Breast epithelium (tissue), 4 donors: ENCODE data around the gene LDOC1. TPM values are rescaled to one million over a fixed set of nuclear protein-coding genes. Genes with fewer than 3 reads are reported as not detected.
"Not testable (repeated sequence)": the region's sequence is repeated elsewhere in the genome, so short reads cannot be mapped to it uniquely, and the experiment has no call there.

Experiments used
- DNase-seq, 2 donors: peaks; one replicate each; pipeline ENCODE4 v3.0.0-alpha.2; 2019; ENCODE audit warnings: low spot score in 2 of 2
- H3K27ac ChIP-seq, 2 donors: fragments of 200-600 bp; sonication (generic) in 1 of 2; one replicate each; pipeline ENCODE4 v1.5.1; 2016 to 2019; ENCODE audit warnings: mild to moderate bottlenecking in 1 of 2
- H3K27me3 ChIP-seq, 2 donors: fragments of 200-600 bp; sonication (generic) in 1 of 2; one replicate each; pipeline versions ENCODE4 v1.5.1 to v1.6.0; 2017 to 2019; ENCODE audit warnings: control low read depth in 1 of 2, mild to moderate bottlenecking in 1 of 2
- H3K36me3 ChIP-seq: fragments of 200-600 bp; one replicate; pipeline ENCODE4 v1.5.1; 2019
- H3K4me1 ChIP-seq, 2 donors: fragments of 200-600 bp; sonication (generic); one replicate each; pipeline ENCODE4 v1.5.1; 2016 to 2019; ENCODE audit warnings: control low read depth in 1 of 2
- H3K4me3 ChIP-seq, 3 donors: fragments of 200-600 bp; sonication (generic); 1 replicate in 2 of 3; 2 replicates in 1 of 3; pipeline ENCODE4 v1.5.1; 2016 to 2019; ENCODE audit warnings: mild to moderate bottlenecking in 3 of 3, moderate library complexity in 2 of 3
- H3K9me3 ChIP-seq, 2 donors: fragments of 200-600 bp; sonication (generic) in 1 of 2; one replicate each; pipeline ENCODE4 v1.5.1; 2016 to 2019; ENCODE audit warnings: control low read depth in 1 of 2
- POLR2A ChIP-seq: fragments of 450-650 bp; IDR thresholded peaks from one replicate; pipeline ENCODE4 v1.6.1; 2016; ENCODE audit warnings: antibody characterized with exemption, mild to moderate bottlenecking, moderate library complexity
- POLR2AphosphoS5 ChIP-seq, 3 donors: sonication (generic); formaldehyde crosslinking; IDR thresholded peaks; one replicate each; pipeline ENCODE4 v1.6.1; 2017; ENCODE audit warnings: antibody characterized with exemption in 3 of 3
- intact Hi-C: fragments of 100-400 bp; cut with DNase I; formaldehyde crosslinking; loops from one replicate; pipeline ENCODE4 v1.15.1; 2023; ENCODE audit warnings: low total_unique reads
- total RNA-seq, 3 donors: library from RNA; depleted of rRNA; stranded (reverse); fragments of >200 nt; gene quantifications; one replicate each; pipeline ENCODE4 v1.1.0, GENCODE V29; 2016
- TF ChIP-seq, protein P1 (sequence below), 3 donors: fragments of 450-650 bp; IDR thresholded peaks; one replicate each; pipeline ENCODE4 v1.5.1; 2016 to 2017; ENCODE audit warnings: antibody characterized with exemption in 3 of 3, mild to moderate bottlenecking in 3 of 3, moderate library complexity in 3 of 3

LDOC1 gene
- 1 to 10 TPM; 3.9 to 9.4 (median 4.5) TPM for total RNA-seq

DNA sequence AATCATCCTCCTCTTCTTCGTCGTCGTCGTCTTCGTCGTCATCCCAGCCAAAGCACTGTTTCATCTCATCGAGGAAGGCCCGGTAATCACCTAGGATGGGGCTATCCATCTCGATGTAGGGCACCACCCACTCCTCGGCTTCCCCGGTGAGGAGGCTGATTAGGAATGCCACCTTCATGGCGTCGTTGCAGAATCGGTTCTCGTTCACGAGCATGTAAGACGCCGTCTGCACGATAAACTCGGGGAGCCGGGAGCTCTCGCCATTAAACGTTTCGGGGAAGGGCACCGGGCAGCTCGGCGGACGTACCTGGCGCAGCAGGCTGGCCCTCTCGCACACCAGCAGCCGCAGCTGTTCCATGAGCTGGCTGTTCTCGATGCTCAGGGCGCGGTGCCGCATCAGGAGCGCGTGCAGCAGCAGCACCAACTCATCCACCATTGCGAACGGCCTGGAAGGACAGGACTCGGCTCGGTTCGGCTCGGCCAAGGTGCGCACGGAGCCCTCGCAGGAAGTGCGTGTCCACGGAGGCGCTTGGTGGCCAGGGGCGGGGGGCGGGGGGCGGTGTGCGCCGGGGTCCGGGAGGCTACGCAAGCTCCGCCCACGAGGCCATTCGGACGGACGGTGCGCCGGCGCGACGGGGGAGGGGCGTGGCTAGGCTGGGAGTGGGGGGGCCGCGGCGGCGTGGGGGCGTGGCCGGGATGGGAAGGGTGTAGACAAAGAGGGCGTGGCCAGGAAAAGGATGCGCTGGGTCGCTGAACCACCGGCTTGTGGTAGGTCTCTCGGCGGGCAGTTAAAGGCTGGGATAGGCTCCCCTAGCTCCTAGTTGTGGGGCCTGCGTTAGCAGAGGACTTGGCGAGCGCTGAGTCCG, at the start of gene LDOC1:
Gene LDOC1, minus strand, starts transcription at position 544 of the 866 bp plus-strand sequence. Its CDS starts 108 bp downstream, at position 436.
- Histone ChIP-seq H3K27ac (peak within 1 kb of the TSS; percentile 45), H3K4me1 (no peaks in the 10 kb centered on the region), H3K27me3 (peaks cover 0 to 4% of the 10 kb centered on the region in 2 donors), H3K4me3 (peak within 1 kb of the TSS; percentile 41 to 69 (median 64)), H3K9me3 (no peaks in the 10 kb centered on the region), H3K36me3 (no peaks in the 10 kb centered on the region)
- TF ChIP-seq POLR2AphosphoS5 (IDR thresholded peaks at IDR 0.05) = peak in 1 of 3 donors; percentile 43
- no peak for TF ChIP-seq POLR2A
- TF ChIP-seq, protein P1, sequence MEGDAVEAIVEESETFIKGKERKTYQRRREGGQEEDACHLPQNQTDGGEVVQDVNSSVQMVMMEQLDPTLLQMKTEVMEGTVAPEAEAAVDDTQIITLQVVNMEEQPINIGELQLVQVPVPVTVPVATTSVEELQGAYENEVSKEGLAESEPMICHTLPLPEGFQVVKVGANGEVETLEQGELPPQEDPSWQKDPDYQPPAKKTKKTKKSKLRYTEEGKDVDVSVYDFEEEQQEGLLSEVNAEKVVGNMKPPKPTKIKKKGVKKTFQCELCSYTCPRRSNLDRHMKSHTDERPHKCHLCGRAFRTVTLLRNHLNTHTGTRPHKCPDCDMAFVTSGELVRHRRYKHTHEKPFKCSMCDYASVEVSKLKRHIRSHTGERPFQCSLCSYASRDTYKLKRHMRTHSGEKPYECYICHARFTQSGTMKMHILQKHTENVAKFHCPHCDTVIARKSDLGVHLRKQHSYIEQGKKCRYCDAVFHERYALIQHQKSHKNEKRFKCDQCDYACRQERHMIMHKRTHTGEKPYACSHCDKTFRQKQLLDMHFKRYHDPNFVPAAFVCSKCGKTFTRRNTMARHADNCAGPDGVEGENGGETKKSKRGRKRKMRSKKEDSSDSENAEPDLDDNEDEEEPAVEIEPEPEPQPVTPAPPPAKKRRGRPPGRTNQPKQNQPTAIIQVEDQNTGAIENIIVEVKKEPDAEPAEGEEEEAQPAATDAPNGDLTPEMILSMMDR (IDR thresholded peaks at IDR 0.05) = no peak
- intact Hi-C loops = no loop called here
- DNase-seq = peak; percentile 59 to 80

DNA sequence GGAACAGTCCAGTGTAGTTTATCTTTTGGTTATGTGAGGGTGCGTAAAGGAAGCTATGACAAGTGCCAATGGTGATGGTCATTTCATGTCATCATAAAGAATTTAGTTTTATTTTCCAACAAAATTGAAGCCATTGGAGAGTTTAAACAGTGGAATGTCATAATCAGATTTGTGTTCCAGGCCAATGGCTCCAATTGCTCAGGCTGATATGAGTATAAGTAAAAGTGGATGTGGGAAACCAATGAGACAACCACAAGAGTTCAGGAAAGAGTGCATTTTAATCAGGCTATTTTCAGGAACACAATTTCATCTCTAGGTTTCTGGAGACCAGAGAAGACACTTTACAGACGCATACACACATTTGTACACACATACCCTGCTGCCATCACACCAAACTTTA, 44.7 kb upstream of the LDOC1 start:
- Histone ChIP-seq H3K4me1 (no peaks in the 10 kb centered on the region), H3K36me3 (no peaks in the 10 kb centered on the region), H3K27ac (no peak overlapping the region), H3K9me3 (no peaks in the 10 kb centered on the region), H3K4me3 (no peak overlapping the region), H3K27me3 (no peaks in the 10 kb centered on the region)
- no peak for DNase-seq
- intact Hi-C loops = no loop called here
- TF ChIP-seq, protein P1 (IDR thresholded peaks at IDR 0.05) = no peak
- TF ChIP-seq POLR2A (no peak), POLR2AphosphoS5 (IDR thresholded peaks at IDR 0.05) (no peak)

DNA sequence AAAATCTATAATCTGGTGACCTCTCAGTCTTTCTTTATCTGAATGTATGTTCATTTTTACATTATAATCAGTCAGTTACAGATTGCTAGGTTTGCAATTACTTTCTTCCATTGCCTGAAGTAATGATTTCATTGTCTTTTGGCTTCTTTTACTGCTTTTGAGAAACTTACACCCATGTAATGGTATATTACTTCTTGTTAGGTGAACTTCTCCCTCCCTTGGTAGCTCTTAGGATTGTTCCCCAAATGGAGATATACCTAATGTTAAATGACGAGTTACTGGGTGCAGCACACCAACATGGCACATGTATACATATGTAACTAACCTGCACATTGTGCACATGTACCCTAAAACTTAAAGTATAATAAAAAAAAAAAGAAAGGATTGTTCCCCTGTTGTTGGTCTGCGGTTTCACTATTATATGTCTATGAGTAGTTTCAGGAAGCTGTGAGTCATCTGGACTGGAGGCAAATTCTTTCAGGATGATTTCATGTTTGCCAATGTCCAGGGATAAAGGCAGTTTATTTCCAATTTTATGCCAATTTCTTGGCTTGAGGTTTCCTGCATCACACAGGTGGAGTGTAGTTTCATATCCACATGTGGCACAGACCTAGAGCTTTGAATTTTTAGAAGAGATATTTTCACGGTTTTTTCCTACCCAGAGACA, 43.5 kb upstream of the LDOC1 start:
- intact Hi-C loops = no loop called here
- TF ChIP-seq POLR2A = no peak
- no peak for TF ChIP-seq POLR2AphosphoS5 (IDR thresholded peaks at IDR 0.05)
- TF ChIP-seq, protein P1 (IDR thresholded peaks at IDR 0.05) = no peak
- Histone ChIP-seq H3K9me3 (no peaks in the 10 kb centered on the region), H3K4me3 (no peak overlapping the region), H3K36me3 (no peaks in the 10 kb centered on the region), H3K4me1 (no peaks in the 10 kb centered on the region), H3K27me3 (no peaks in the 10 kb centered on the region), H3K27ac (peak overlapping the region in 1 of 2 donors; percentile 45)
- no peak for DNase-seq

DNA sequence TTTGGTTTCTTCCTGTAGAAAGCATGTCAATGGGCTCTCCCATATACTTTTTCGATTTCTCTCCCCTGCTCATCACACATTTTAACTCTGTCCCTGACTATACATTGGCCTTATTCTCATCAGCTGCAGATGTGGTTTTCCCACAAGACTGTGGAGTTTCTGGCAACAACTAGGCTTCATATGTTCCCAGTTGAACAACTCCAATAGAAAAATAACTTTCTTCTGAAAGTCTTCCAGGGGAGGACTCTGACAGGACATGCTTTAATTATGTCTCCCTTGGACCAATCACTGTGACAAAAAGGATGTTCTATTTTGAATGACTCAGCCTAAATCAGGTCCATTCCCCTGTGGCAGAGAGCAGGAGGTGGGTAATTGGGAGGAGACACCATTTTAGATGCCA, 37.3 kb upstream of the LDOC1 start:
- intact Hi-C loops = no loop called here
- Histone ChIP-seq H3K9me3 (no peaks in the 10 kb centered on the region), H3K4me3 (no peak overlapping the region), H3K27me3 (peaks cover 0 to 4% of the 10 kb centered on the region in 2 donors), H3K27ac (no peak overlapping the region), H3K36me3 (no peaks in the 10 kb centered on the region), H3K4me1 (no peaks in the 10 kb centered on the region)
- TF ChIP-seq POLR2AphosphoS5 (IDR thresholded peaks at IDR 0.05) (no peak), POLR2A (no peak)
- TF ChIP-seq, protein P1 (IDR thresholded peaks at IDR 0.05) = no peak
- no peak for DNase-seq

DNA sequence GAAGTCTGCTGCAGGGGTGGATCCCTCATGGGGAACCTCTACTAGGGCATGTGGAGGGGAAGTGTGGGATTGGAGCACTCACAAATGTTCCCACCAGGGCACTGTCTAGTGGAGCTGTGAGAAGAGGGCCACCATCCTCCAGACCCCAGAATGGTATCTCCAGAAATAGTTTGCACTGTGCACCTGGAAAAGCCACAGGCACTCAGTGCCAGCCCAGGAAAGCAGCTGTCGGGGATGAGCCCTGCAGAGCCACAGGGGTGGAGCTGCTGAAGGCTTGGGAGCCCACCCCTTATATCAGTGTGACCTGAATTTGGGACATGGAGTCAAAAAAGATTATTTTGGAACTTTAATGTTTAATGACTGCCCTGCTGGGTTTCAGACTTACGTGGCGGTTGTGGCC, 25.0 kb upstream of the LDOC1 start:
- Histone ChIP-seq H3K27me3 (peaks cover 0 to 3% of the 10 kb centered on the region in 2 donors), H3K4me1 (no peaks in the 10 kb centered on the region), H3K36me3 (no peaks in the 10 kb centered on the region), H3K4me3 (no peak overlapping the region), H3K9me3 (no peaks in the 10 kb centered on the region), H3K27ac (no peak overlapping the region)
- DNase-seq = no peak
- intact Hi-C loops = no loop called here
- TF ChIP-seq, protein P1 (IDR thresholded peaks at IDR 0.05) = no peak
- TF ChIP-seq POLR2AphosphoS5 (IDR thresholded peaks at IDR 0.05) (no peak), POLR2A (no peak)

DNA sequence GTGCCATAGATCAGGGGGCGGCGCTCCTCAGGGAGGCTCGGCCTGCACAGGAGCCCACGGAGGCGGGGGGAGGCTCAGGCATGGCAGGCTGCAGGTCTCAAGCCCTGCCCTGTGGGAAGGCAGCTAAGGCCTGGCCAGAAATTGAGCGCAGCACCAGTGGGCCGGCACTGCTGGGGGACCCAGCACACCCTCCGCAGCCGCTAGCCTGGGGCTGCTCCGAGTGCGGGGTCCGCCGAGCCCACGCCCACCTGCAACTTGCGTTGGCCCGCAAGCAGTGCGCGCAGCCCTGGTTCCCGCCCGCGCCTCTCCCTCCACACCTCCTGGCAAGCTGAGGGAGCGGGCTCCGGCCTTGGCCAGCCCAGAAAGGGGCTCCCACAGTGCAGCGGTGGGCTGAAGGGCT, 11.6 kb upstream of the LDOC1 start:
- intact Hi-C loops, H3K27me3 ChIP-seq, H3K9me3 ChIP-seq, H3K27ac ChIP-seq, DNase-seq, H3K4me3 ChIP-seq, H3K4me1 ChIP-seq, H3K36me3 ChIP-seq: not testable (repeated sequence)
